GF-D8 (cell line): Measurements from ENCODE around the gene CDC42BPB.

Source experiments
- DNase-seq: peaks from one replicate; lab custom pipeline; 2025; lab: John Stamatoyannopoulos, UW

The CDC42BPB gene

DNA sequence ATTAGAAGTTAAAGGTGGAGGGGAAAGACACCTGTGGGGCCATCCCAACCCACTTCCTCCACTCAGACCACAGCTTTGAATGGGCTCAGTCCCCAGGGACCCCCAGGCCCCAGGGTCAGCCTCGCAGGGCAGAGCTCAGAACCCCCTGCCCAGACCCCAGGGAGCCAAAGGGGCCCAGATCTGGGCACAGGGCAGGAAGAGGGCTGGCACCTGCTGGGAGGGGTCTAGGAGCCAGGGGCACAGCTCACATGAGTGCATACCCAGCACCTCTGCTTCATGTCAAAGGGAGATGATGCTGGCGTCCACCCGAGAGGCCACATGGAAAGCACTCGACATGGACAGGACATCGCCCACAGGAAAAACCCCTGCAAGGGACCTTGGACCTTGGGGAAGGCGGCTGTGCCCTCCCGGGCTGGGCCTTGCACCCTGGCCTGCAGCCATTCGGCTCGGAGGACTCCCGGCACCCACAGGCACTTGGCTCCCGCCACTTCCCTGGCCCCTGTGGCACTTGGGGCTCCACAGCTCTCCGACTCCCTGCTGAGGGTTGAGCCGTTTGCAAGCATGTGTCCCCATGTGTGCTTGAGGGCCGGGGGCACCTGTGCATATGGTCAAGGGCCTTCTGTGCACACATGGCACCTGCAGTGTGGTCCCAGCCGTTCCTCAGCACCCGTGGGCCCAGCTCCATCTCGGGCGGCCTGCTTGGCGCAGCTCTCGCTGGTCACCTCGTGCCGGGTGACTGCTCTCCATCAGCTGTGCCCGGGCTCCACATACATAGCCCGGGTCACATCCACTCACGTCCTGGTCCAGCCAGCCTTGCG is 142.7 kb downstream of the CDC42BPB start:
- DNase-seq: no peak

DNA sequence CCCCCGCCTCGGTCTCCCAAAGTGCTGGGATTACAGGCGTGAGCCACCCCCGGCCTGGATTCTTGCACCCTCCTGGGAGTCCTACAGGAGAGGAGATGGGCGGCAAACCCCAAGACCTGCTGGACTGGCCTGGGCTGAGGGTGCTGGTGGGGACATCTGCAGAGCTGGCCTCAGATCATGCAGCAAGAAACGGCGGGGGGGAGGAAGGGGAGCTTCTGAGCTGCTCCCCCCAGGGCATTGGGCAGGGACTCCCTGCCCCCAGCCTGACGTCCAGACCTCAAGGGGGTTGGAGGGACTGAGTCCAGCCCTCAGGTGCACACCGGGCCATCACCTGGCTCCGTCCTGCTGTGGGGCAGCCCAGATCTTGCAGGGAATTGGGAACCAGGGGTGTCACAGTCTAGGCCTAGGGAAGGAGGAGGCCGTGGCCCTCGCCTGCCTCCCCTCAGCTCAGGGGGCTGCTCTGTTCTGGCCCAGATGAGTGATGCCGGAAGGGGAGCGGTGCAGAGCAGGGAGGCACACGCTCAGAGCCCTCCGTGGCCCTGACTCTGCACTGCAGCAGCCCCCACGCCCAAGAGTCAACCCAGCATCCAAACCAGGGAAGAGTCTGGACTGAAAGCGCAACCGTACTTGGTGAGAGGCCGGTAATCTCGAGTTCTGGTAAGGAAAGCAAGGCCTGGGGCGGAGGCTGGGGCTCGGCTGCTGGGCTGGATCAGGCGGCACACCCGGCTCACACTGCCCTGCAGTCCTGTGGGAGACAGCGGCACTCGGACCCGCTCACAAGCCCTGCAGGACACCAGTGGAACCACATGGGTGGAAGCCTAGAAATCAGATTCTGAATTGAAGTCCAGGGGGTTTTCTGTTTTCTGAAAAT is 143.8 kb downstream of the CDC42BPB start:
- DNase-seq: no peak

DNA sequence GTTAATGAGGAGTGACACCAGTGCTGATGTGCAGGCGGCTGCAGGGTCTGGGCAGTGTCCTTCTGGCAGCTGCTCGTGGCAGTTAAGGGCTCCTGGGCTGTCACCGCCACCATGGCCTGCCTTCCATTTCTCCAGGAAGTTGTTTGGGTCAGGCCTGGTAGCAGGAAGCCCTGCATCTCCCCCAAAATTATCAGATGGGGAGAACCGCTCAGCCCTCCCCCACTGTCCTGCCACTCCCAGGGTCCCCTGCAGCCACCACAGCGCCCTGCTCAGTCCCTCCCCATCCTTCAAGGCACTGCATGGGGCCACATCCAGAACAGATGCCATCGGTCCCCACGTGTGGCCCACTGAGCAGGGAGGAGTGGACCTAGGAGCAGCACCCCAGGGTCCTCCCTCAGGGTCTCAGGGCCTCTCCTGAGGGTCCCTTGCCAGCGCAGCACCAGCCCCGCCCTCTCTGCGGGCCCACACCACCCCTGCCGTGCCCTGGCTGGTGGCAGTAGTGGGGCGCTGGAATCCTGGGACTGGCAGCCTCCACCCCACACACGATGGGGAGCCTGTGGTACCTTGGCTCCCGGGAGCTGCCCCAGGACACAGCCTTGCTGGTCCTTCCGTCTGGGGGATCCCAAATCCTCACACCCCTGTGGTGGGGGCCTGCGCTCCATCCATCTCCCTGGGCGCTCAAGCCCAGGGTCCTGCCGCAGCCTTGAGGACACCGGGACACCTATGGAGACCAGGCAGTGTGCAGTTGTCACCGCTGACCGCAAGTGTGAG is 145.2 kb downstream of the CDC42BPB start:
- DNase-seq: no peak

DNA sequence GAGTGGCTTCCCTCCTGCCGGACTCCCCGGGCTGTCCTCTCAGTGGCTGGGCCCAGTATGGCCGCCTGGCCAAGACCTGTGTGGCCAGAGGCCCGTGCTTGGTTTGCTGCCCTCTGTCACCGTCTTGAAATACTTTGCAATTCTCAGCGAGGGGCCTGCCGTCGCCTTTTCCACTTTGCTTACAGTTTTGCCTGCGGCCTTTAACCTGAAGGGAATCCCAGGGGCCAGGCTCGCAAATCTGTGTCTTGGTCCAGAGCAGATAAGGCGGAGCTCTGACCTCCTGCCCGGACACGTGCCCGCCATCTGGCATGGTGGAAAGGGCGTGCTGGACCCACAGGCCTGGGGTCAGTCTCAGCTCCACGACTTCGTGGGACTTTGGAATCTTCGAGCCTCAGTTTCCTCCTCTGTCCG is 145.8 kb downstream of the CDC42BPB start:
- no peak for DNase-seq

DNA sequence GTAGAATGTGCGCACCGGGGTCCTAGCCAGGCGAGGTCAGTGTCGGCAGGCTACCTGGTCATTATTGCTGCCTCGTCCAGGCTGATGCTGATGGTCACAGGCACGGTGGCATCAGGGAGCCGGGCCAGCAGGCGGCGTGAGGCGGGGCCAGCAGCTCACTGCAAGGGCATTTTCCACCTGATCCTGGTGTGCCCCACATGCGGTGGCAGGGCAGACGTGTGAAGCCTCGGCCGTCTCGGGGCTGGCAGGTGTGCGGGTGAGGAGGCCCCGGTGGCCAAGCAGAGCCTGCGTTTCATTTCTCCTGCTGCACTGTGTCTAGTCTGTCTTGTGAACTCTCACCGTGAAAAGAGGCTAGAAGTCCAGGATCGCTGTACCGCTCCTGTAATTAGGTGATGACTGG is 146.9 kb downstream of the CDC42BPB start:
- no peak for DNase-seq

DNA sequence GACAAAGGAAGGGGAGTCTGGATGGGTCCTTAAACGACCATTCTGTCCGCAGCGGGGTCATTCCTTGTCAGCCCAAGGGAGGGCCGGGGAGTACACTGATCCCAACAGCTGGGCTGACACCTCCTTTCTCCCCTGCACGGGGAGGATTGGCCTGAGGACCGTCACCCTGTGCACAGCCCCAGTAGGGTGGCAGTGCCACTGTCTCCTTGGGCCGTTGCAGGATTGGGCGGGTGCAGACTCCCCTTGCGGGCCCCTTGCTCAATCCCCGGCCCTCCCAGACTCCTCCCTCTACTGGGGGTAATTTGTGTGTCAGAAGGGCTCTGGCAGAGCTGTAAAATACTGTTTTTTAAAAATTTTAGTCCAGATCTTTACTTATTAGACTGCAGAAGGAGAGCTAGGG is 147.4 kb downstream of the CDC42BPB start:
- DNase-seq: no peak

DNA sequence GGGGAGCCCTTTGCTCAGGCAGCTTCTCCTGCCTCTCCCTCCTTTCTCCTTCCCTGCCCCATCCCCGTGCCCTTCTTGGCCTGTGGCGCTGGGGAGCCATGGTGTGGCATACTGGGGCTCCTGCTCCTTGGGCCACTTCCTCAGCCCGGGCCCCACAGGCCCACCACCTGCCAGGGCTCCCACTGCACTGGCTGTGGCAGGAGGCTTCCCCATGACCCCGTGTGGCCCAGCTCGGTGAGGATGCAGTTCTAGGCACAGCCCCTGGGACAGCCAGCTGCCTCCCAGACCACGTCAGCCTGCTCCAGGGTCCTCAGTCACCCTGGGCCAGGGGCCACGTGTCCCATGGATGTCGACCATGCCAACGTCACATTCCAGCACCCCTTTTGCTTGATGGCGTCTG is 147.9 kb downstream of the CDC42BPB start:
- no peak for DNase-seq

DNA sequence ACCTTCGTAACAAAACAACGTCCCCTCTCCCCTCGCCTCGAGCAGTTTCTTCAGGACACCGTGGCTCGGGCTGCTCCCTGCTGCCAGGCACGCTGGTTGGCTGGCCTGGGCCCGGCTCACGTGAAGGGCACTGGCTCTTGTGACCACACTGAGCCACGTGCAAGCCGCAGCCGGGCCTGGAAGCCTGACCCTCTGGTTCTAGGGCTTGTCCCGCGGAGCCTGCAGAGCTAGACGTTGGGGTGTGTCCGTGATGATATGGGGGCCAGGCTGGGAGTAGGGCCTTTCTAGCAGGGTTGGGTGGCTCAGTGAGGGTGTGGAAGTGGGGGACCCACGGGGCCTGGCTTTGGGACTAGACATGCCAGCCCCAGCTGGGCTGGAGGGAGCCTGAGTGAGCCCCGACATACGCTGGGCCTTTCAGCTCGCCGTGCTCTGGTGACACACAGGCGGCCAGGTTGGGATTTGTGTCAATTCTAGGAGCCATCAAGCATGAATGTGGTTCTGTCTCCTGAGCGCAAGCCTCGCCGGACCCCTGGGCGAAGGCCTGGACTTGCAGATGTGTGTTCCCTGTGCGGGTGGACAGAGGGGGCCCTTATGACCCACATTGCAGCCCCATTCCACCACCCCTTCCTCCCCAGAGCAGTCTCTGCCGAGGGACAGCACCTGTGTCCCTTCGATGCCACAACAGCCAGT is 148.4 kb downstream of the CDC42BPB start:
- DNase-seq: no peak

DNA sequence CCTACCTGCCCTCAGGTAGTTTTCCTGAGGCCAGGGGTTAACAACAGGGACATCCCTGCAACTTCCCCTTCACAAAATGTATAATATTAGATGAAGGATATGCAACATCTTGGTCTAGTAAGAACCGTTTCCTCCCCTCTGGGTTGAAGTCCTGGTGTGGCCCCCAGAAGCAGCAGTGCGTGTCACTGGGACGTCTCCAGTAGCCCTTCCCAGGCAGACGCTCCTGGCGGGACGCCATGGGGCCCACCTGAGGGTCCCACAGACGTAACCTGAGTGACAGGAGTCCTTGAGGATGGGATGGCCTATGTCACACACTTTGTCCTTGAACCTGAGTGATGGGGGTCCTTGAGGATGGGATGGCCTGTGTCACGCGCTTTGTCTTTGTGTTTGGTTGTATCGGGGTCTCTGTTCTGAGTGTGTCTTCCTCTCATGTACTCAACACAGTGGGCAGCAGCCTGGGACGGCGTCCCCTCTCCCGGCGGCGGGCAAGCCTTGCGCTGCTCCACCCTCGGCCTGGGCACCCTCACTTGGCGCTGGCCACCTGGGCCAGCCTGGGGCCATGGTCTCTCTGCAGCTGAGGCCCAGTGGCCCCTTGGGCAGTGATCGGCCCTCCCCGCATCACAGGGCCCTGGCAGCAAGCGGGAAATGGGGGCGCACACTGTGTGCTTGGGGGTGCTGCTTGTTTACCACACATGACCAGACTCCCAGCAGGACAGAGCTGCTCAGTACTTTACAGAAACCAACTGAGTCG is 149.2 kb downstream of the CDC42BPB start:
- no peak for DNase-seq

DNA sequence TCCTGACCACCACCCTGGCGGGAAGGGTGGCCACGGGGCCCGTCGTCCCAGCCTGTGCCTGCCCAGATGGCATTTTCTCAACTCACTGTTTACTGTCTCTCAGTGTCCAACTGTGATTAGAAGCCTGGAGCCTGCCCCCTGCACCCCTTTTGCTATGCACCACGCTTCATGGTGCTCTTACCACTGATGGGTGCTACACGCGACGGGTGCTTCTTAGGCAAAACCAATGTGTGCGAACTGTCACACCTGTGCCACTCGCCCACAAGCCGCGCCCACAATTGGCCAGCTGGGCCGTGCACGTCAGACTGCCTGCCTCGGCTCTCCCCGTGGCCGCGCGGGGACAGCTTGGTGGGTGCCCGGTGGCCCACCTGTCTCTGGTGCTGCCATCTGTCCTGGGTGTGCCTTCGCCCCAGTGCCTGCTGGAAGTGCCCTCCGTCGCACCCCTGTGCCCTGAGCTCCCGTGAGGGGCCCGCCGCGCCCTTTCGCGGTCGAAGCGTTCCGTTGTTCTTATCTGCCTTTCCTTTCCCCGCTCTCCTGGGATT is 150.0 kb downstream of the CDC42BPB start:
- DNase-seq: no peak

DNA sequence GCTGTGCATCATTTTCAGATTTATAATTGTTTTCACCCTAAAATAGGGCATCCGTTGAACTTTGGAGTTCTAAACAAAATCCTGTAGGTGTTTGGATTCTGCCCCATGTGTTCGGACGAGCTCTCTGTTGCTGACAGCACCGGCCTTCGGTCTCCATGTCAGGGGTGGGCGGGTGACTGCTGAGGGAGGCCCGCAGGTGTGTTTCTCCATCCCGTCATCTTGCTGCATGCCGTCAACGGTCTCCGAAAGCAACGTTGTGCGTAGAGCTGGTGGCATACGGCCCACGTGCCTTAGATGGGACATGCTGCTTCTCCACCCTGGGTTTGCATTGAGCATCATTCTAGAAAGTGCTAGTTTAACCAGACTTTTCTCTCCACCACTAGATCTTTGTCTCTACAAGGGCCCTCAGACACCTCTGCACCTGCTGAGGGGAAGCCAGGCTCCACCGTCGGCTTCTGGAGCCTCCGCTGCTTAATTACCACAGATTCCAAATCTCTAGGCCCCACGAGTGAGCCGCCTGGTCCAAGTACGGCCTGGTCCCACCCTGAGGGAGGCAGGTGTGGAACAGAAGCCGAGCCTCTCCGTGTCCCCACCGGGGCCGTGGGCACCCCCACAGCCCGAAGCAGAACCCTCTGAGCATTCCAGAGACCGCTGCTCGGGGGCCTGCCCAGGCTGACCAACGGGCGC is 150.6 kb downstream of the CDC42BPB start:
- DNase-seq: no peak

DNA sequence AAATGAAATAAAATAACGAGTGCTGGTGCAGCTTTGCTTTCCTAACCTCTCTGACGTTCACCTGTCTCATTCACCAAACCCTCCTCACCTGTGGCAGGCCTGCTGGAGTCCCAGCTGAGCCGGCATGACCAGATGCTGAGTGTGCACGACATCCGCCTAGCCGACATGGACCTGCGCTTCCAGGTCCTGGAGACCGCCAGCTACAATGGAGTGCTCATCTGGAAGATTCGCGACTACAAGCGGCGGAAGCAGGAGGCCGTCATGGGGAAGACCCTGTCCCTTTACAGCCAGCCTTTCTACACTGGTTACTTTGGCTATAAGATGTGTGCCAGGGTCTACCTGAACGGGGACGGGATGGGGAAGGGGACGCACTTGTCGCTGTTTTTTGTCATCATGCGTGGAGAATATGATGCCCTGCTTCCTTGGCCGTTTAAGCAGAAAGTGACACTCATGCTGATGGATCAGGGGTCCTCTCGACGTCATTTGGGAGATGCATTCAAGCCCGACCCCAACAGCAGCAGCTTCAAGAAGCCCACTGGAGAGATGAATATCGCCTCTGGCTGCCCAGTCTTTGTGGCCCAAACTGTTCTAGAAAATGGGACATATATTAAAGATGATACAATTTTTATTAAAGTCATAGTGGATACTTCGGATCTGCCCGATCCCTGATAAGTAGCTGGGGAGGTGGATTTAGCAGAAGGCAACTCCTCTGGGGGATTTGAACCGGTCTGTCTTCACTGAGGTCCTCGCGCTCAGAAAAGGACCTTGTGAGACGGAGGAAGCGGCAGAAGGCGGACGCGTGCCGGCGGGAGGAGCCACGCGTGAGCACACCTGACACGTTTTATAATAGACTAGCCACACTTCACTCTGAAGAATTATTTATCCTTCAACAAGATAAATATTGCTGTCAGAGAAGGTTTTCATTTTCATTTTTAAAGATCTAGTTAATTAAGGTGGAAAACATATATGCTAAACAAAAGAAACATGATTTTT is 151.9 kb downstream of the CDC42BPB start:
- no peak for DNase-seq

DNA sequence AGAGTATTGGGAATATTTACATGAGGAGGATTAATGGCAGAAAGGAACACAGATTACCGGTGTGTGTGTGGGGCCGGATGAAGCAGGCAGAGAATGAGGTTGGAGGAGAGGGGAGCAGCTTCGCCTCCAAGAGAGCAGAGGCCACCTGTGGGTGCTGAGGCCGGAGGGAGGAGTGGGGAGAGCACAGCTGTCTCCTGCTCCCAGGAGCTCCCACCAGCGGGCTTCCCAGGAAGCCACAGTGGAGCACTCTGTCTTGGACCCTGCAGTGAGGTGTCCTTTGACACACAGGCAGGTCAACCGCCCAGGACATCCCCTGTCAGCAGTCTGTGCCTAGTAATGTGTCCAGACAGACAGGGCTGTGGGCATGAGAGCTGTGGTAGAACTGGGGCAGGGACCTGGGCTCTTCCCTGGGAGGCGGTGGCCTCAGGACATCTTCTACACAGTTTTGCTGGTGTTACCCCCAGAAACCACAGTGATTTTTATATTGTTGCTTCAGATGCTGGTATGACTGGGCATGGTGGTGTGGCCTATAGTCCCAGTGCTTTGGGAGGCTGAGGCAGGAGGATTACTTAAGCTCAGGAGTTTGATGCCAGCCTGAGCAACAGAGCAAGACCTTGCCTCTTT is 153.3 kb downstream of the CDC42BPB start:
- DNase-seq: no peak

DNA sequence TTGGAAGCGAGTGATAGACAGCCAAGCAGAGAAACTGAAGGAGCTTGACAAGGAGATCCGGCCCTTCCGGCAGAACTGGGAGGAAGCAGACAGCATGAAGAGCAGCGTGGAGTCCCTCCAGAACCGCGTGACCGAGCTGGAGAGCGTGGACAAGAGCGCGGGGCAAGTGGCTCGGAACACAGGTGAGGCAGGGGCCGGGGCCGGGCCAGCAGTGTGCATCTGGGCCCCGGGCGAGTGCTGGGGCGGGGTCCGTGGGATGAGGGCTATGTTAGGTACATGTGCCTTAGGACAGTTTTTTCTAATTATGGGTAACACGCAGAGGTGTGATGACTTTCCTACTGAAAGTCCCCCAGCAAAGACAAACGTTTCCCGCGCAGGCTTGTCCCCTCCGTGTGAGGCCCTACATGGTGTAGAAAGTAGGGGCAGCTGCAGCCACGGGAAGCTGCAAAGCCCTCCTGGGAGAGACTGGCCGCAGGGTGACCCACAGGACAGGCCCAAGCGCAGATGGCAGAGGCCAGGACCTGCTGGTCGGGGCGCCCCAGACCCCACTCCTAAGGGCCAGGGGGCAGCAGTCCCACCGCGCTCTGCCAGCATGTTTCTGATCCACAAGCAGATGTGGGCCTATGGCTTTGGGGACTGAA is 154.0 kb downstream of the CDC42BPB start:
- no peak for DNase-seq

DNA sequence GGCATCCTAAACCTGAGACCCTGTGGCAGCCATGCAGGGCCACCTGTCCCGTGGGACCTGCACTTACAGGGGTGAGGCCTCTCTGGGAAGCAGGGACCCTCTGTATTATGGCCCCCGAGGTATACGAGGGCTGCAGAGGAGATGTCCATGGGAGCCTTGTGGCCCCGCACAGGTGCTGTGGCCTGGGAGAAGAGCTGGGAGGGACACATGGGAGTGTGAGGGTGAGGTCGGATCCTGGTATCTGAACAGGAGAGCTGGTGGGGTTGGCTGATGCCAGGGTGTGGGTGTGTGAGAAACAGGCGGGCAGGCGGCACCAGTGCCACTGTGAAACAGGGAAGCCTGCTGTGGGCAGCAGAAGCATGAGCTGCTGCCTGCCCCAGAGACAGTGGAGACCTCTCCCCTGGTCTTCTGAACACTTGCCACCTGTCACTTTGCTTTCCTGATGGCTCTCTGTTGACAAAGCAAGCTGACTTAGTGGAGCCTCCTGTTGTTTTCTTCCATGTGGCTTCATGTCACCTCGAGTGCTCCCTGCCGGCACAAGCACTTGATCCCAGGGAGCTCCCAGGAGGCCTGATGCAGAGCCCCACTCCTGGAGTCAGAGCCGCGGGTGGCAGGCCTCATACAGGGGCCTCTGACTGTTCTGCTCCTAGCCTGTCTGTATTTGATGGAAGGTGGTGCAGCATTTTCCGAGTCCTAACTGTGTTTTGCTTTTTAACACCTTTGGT is 154.7 kb downstream of the CDC42BPB start:
- no peak for DNase-seq

DNA sequence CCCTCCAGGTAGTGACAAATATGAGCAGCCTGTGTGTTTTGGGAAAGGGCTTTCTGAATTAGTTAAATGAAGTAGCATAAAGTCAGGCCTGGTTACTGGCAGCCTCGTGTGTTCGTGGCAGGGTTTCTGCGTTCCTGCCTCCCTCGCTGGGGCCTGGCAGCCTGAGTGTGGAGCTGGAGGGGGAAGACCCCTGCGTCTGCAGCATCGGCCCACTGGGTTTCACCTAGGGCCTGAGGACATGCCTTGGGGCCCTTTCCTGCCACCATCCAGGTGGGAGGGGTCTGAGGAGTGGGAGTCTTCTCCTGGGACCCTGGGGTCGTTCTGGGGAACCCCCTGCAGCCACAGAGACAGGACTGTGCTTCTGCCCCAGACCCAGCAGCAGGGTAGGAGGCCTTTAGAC is 155.3 kb downstream of the CDC42BPB start:
- no peak for DNase-seq

DNA sequence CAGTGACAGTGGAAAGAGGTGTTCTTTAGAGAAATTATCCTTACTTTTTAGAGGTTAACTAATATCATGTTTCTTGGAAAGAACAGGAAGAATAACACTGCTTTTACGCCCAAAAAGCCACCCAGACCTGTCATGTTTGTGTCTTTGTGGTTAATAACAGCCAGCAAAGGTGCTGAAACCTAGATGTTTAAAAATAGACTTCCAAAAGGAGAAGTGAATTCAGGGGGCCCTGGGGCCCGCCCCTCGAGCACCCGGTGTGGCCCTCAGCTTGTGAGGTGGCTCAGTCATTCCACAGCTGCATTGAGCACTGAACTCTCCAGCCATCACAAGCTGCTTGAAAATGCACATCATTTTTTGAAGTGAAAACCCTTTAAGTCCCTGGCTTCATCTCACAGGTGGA is 155.7 kb downstream of the CDC42BPB start:
- no peak for DNase-seq
